Tibial nerve (tissue), 4 donors: ENCODE measurements around the gene IGF1R. TPM values are rescaled to one million over a fixed set of nuclear protein-coding genes. Genes with fewer than 3 reads are reported as not detected.
A peak's percentile ranks its signal among the peaks of the same experiment; 100 is the strongest.

Experiments used
- DNase-seq, 2 donors: peaks; one replicate each; pipeline ENCODE4 v3.0.0-alpha.2; 2019; ENCODE audit warnings: low spot score in 2 of 2
- H3K27ac ChIP-seq, 4 donors: fragments of 200-600 bp; sonication (generic) in 3 of 4; one replicate each; pipeline ENCODE4 v1.5.1; 2017 to 2019; ENCODE audit warnings: mild to moderate bottlenecking in 1 of 4
- H3K27me3 ChIP-seq, 2 donors: fragments of 200-600 bp; sonication (generic) in 1 of 2; one replicate each; pipeline versions ENCODE4 v1.5.1 to v1.6.0; 2017 to 2019
- H3K36me3 ChIP-seq, 3 donors: fragments of 200-600 bp; sonication (generic); one replicate each; pipeline ENCODE4 v1.5.1; 2018 to 2019
- H3K4me1 ChIP-seq, 4 donors: fragments of 200-600 bp; sonication (generic) in 3 of 4; one replicate each; pipeline ENCODE4 v1.5.1; 2017 to 2019
- H3K4me3 ChIP-seq, 4 donors: fragments of 200-600 bp; sonication (generic) in 3 of 4; one replicate each; pipeline ENCODE4 v1.5.1; 2017 to 2019; ENCODE audit warnings: mild to moderate bottlenecking in 1 of 4, moderate library complexity in 1 of 4
- H3K9me3 ChIP-seq, 4 donors: fragments of 200-600 bp; sonication (generic) in 3 of 4; one replicate each; pipeline ENCODE4 v1.5.1; 2017 to 2019
- EP300 ChIP-seq, 2 donors: sonication (generic); formaldehyde crosslinking; IDR thresholded peaks; one replicate each; pipeline ENCODE4 v1.6.1; 2017; ENCODE audit warnings: antibody characterized with exemption in 2 of 2, mild to moderate bottlenecking in 1 of 2
- POLR2A ChIP-seq, 2 donors: fragments of 450-650 bp; IDR thresholded peaks; one replicate each; pipeline ENCODE4 v1.6.1; 2017; ENCODE audit warnings: antibody characterized with exemption in 2 of 2, mild to moderate bottlenecking in 2 of 2, moderate library complexity in 2 of 2
- WGBS, 2 donors: methylation state at CpG; one replicate each; pipeline ENCODE4 v1.1.5; 2018; 5-methylcytosine and 5-hydroxymethylcytosine counted together
- total RNA-seq, 4 donors: library from RNA; depleted of rRNA; stranded (reverse); fragments of >200 nt; gene quantifications; one replicate each; pipeline ENCODE4 v1.1.0, GENCODE V29; 2016
- TF ChIP-seq, protein P1 (sequence below), 5 experiments: fragments of 200-600 bp in 3 of 5; fragments of 450-650 bp in 2 of 5; sonication (generic) in 3 of 5; IDR thresholded peaks; one replicate each; pipeline ENCODE4 v1.5.1; 2016 to 2019; ENCODE audit warnings: antibody characterized with exemption in 5 of 5, mild to moderate bottlenecking in 3 of 5, moderate library complexity in 2 of 5

IGF1R gene
- total RNA-seq, 4 donors from 2014 or later, result 82.5 to 164 (median 111) TPM

DNA sequence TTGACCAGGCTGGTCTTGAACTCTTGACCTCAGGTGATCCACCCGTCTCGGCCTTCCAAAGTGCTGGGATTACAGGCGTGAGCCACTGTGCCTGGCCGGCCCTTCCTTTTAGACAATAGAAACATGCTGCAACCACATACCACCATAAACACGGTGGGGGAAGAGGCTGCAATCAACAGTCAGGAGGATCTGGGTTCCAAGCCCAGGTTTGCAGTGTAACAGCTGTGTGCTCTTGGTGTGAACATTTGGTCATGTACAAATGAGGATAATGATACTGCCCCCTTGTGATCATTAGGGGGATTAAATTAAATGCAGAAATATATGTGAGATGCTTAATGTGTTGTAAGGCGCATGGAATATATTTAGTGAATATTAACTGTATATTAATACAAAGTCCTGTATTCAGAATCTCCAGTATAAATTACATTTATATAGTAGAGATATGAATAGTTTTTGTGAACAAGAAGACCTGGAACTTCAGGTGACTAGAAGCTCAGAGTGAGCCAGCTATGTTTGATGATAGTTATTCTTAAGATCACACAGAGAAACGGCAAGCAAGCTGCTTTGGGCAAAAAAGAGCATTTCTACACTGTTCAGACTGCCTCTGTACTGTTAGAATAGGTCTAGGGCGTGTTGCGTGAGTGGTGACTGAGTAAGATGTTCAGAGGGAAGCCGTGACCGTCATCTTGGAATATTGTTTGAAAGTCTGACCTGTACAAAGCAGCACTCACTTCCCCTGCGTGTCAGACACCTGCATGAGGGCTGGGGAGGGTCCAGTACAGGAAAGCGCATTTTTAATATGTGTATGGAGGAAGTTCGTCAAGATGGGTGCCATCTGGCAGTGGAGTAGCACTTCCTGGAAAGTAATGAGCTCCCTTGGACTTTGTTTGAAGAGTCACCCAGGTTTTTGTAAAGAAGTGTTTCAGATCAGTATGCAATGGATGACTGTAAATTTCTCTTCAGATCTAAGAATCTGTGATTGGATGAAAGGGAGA lies 233.5 kb downstream of the IGF1R start:
- Histone ChIP-seq H3K4me1 (peaks cover 0 to 65% (median 4%) of the 10 kb centered on the region in 4 donors), H3K27me3 (no peaks in the 10 kb centered on the region), H3K27ac (no peak overlapping the region), H3K9me3 (no peaks in the 10 kb centered on the region), H3K36me3 (no peaks in the 10 kb centered on the region), H3K4me3 (no peak overlapping the region)
- no peak for TF ChIP-seq EP300 (IDR thresholded peaks at IDR 0.05)
- TF ChIP-seq, protein P1, sequence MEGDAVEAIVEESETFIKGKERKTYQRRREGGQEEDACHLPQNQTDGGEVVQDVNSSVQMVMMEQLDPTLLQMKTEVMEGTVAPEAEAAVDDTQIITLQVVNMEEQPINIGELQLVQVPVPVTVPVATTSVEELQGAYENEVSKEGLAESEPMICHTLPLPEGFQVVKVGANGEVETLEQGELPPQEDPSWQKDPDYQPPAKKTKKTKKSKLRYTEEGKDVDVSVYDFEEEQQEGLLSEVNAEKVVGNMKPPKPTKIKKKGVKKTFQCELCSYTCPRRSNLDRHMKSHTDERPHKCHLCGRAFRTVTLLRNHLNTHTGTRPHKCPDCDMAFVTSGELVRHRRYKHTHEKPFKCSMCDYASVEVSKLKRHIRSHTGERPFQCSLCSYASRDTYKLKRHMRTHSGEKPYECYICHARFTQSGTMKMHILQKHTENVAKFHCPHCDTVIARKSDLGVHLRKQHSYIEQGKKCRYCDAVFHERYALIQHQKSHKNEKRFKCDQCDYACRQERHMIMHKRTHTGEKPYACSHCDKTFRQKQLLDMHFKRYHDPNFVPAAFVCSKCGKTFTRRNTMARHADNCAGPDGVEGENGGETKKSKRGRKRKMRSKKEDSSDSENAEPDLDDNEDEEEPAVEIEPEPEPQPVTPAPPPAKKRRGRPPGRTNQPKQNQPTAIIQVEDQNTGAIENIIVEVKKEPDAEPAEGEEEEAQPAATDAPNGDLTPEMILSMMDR (IDR thresholded peaks at IDR 0.05), result peak; percentile 44 to 66 (median 55)
- 76 to 82% methylated on average over 14 of the region's 14 CpGs for WGBS, 2 donors
- DNase-seq, result no peak

DNA sequence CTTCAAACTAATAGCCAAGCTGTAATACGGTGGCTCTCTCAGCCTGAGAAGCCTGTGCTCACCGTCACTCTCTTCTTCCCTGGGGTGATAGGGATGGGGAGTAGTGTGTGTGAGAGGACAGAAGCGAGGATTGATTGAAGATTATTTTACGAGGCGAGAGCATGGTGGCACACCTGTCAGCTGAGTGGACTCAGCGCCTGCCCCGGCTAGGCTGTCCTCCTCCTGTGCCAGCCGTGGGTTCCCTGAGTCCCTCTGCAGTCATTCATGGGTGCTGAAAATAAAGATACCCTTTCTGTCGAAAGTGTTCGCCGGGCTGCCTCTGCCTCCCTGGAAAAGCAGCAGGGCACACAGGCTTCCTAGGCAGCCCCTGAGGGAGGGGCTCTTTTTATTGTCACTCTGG lies 235.1 kb downstream of the IGF1R start:
- Histone ChIP-seq H3K4me1 (peaks cover 0 to 58% (median 2%) of the 10 kb centered on the region in 4 donors), H3K4me3 (no peak overlapping the region), H3K27me3 (no peaks in the 10 kb centered on the region), H3K36me3 (no peaks in the 10 kb centered on the region), H3K9me3 (no peaks in the 10 kb centered on the region), H3K27ac (no peak overlapping the region)
- 87 to 88% methylated on average over 11 of the region's 11 CpGs for WGBS, 2 donors
- no peak for DNase-seq
- TF ChIP-seq EP300 (IDR thresholded peaks at IDR 0.05) (no peak), POLR2A (IDR thresholded peaks at IDR 0.05) (no peak)
- TF ChIP-seq, protein P1 (IDR thresholded peaks at IDR 0.05), result no peak

GRCh38 chr15:98884894-98885293 lies 236.6 kb downstream of the IGF1R start:
- Histone ChIP-seq H3K4me3 (no peak overlapping the region), H3K36me3 (no peaks in the 10 kb centered on the region), H3K27me3 (no peaks in the 10 kb centered on the region), H3K4me1 (peaks cover 0 to 61% (median 2%) of the 10 kb centered on the region in 4 donors), H3K9me3 (no peaks in the 10 kb centered on the region), H3K27ac (no peak overlapping the region)
- TF ChIP-seq, protein P1 (IDR thresholded peaks at IDR 0.05), result no peak
- TF ChIP-seq POLR2A (IDR thresholded peaks at IDR 0.05), result no peak
- TF ChIP-seq EP300 (IDR thresholded peaks at IDR 0.05), result no peak
- DNase-seq, result no peak
- 90 to 96% methylated on average over 3 of the region's 3 CpGs for WGBS, 2 donors

DNA sequence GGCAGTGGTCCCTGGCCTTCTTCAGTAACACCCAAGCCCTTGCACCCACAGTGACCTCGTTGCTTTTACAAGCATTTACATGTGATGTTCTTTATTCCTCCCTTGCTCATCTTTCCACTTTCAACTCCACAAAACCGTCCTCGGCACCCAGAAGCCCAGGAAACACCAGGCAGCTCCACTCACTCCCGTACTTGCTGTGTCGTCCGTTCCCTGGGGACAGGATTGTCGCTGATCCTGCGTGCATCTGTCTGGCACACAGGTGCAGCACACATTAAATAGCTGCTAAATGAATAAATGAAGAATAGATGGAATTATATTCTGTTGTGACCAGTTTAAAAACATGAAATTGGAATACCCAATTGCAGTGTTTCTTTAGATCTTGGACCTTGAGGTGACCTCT lies 239.6 kb downstream of the IGF1R start:
- Histone ChIP-seq H3K4me3 (no peak overlapping the region), H3K36me3 (peaks cover 0 to 15% (median 0%) of the 10 kb centered on the region in 3 donors), H3K27ac (no peak overlapping the region), H3K27me3 (no peaks in the 10 kb centered on the region), H3K4me1 (peaks cover 0 to 33% (median 2%) of the 10 kb centered on the region in 4 donors), H3K9me3 (no peaks in the 10 kb centered on the region)
- no peak for TF ChIP-seq EP300 (IDR thresholded peaks at IDR 0.05)
- no peak for TF ChIP-seq POLR2A (IDR thresholded peaks at IDR 0.05)
- TF ChIP-seq, protein P1 (IDR thresholded peaks at IDR 0.05), result no peak
- WGBS, 2 donors, result 91% methylated on average over 8 of the region's 8 CpGs
- no peak for DNase-seq

DNA sequence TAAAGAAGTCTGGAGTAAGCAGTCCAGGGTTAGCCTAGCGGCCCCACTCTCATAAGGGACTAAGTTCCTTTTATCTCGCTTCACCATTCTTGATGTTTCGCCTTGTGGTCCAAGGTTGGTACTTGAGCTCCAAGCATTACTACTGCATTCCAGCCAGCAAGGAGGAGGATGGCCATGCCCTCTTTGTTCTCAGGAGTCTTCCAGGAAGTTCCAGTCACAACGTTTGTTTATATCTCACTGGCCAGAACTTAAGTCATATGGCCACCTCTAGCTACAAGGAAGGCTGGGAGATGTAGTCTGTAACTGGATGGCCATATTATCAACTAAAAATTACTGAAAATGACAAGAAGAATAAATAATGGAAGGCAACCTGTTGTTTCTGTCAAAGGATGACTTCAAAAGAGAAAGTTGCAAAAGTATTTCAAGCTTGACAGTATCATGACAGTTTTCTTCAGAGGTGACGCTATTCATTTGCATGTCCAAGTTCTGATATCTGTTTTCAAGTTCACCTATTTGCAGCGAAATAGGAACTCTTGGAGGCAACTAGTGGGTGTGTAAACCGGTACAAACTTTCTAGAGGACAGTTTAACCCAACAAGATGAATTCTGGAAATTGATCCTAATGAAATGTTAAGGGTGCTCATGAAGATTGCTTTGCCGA lies 240.6 kb downstream of the IGF1R start:
- no peak overlapping the region for H3K4me3 ChIP-seq
- 86 to 92% methylated on average over 8 of the region's 8 CpGs for WGBS, 2 donors
- TF ChIP-seq, protein P1 (IDR thresholded peaks at IDR 0.05), result no peak
- TF ChIP-seq POLR2A (IDR thresholded peaks at IDR 0.05) (no peak), EP300 (IDR thresholded peaks at IDR 0.05) (no peak)
- H3K9me3 ChIP-seq, result no peaks in the 10 kb centered on the region
- H3K4me1 ChIP-seq, result peaks cover 0 to 24% (median 2%) of the 10 kb centered on the region in 4 donors
- no peaks in the 10 kb centered on the region for H3K27me3 ChIP-seq
- peaks cover 0 to 15% (median 0%) of the 10 kb centered on the region in 3 donors for H3K36me3 ChIP-seq
- no peak overlapping the region for H3K27ac ChIP-seq
- no peak for DNase-seq
